Mucosa of descending colon (tissue), 3 donors: ENCODE results near the gene DSCAM. TPM values are rescaled to one million over a fixed set of nuclear protein-coding genes. Genes with fewer than 3 reads are reported as not detected.

ENCODE experiments used
- ATAC-seq: fragments of 200-7000 bp; cut with Tn5 transposase; one replicate; pipeline ENCODE4 v1.9.1; 2020; ENCODE audit warnings: mild to moderate bottlenecking, moderate library complexity
- DNase-seq, 3 donors: peaks; one replicate each; pipeline ENCODE4 v3.0.0-alpha.2; 2020
- H3K36me3 ChIP-seq: fragments of 200-600 bp; one replicate; pipeline ENCODE4 v1.8.0; 2021; ENCODE audit warnings: low read depth, mild to moderate bottlenecking
- H3K4me1 ChIP-seq: fragments of 200-600 bp; one replicate; pipeline ENCODE4 v1.8.0; 2021; ENCODE audit warnings: low read depth, mild to moderate bottlenecking
- H3K4me3 ChIP-seq: fragments of 200-600 bp; one replicate; pipeline ENCODE4 v1.8.0; 2021; ENCODE audit warnings: mild to moderate bottlenecking
- H3K9me3 ChIP-seq: fragments of 200-600 bp; one replicate; pipeline ENCODE4 v1.8.0; 2021; ENCODE audit warnings: mild to moderate bottlenecking
- intact Hi-C, 2 donors: fragments of 100-400 bp; cut with DNase I in 1 of 2; cut with micrococcal nuclease in 1 of 2; formaldehyde crosslinking; loops; one replicate each; pipeline versions ENCODE4 v1.11.0 to v1.11.1; 2022; cut with DNase I, micrococcal nuclease
- total RNA-seq, 3 donors: library from RNA; stranded (reverse); fragmentation: NEBNext Ultra II Directional in 2 of 3; extraction: Animal tissue kit (Norgen Biotek cat#: 25700) in 2 of 3; gene quantifications; one replicate each; pipeline versions ENCODE4 v1.2.1 to v1.2.4, GENCODE V29; 2021 to 2023
- TF ChIP-seq, protein P1 (sequence below): fragments of 200-600 bp; IDR thresholded peaks from one replicate; pipeline ENCODE4 v1.8.0; 2022; ENCODE audit warnings: antibody characterized with exemption, mild to moderate bottlenecking
- donor health status: DM: no; HTN: no; CAD: no; lungs with moderate emphysema.
- donor health status: DM: no; HTN: no; CAD: no.
- donor health status: DM: no; HTN: yes; CAD: no.

The DSCAM gene
- total RNA-seq, 3 donors from 2014 or later = 0.35 TPM; not detected in 2

DNA sequence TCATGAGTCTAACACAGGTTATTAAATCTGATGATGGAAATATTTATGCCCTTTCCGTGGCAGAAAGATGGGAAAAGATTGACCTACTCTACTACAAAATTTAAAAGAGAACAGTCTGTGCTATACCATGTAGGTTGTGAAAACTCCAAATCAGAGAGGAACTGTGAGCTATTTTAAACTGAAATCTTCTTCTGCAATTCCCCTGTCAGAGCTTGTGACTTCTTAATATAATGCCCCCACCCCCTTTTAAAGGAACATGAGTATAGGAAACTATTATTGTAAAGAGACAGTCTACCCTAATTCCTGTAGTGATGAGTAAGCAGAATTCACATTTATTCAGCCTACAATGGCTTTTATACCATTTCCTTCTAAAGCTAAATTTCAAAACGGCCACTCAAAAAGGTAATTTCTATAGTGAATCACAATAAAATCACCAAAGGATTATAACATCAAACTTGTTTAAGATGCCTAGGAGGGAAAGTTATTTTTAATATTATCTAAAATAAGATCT, 11.7 kb downstream of the DSCAM start:
- no peaks in the 10 kb centered on the region for H3K9me3 ChIP-seq
- H3K36me3 ChIP-seq = no peaks in the 10 kb centered on the region

DNA sequence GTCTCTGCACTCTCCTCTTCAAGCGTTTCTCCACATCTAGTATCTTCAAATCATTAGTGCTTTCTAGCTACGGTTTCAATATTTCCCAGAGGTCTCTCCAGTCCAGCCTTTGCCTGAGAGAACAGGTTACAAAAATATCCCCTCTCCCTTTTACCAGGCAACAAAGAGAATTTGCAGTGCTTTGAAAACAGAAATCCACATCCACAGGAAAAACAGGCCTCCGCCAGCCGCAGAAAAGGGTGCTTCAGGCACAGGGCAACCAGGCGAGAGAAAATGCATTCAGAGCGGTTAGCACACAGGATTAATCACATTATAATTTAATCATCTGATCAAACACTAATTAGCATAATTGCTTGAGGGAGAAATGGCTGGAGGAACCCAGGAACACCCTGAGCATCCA, 13.8 kb downstream of the DSCAM start:
- no peaks in the 10 kb centered on the region for H3K9me3 ChIP-seq
- H3K4me1 ChIP-seq = no peaks in the 10 kb centered on the region
- intact Hi-C loops = no loop called here
- H3K4me3 ChIP-seq = no peak overlapping the region
- no peak for ATAC-seq
- TF ChIP-seq, protein P1, sequence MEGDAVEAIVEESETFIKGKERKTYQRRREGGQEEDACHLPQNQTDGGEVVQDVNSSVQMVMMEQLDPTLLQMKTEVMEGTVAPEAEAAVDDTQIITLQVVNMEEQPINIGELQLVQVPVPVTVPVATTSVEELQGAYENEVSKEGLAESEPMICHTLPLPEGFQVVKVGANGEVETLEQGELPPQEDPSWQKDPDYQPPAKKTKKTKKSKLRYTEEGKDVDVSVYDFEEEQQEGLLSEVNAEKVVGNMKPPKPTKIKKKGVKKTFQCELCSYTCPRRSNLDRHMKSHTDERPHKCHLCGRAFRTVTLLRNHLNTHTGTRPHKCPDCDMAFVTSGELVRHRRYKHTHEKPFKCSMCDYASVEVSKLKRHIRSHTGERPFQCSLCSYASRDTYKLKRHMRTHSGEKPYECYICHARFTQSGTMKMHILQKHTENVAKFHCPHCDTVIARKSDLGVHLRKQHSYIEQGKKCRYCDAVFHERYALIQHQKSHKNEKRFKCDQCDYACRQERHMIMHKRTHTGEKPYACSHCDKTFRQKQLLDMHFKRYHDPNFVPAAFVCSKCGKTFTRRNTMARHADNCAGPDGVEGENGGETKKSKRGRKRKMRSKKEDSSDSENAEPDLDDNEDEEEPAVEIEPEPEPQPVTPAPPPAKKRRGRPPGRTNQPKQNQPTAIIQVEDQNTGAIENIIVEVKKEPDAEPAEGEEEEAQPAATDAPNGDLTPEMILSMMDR = no peak
- H3K36me3 ChIP-seq = no peaks in the 10 kb centered on the region
- DNase-seq = no peak

More for the DNA sequence above, 11.7 kb downstream of the DSCAM start:
- Histone ChIP-seq H3K4me1 (no peaks in the 10 kb centered on the region), H3K4me3 (no peak overlapping the region)
- TF ChIP-seq, protein P1 = no peak
- intact Hi-C loops = no loop called here
- no peak for DNase-seq
- ATAC-seq = no peak

DNA sequence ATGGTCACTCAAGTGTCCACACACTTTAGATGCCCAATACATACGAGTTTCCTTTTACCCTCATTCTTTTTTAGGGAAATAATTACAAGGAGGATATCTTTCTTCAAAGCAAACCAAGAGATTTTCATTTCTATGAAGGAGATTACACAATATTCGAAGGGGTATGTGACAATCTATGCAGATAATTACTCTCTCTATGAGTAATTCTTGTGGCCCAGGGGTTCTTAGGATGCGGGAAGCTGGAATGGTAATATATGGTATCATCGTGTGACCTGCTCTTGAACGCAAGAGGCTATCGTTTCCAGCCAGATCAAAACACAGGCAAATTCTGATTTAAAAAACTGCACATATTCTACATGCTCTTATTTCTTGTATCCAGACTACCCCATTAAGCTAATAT, 14.6 kb downstream of the DSCAM start:
- intact Hi-C loops = no loop called here
- ATAC-seq (no peak), DNase-seq (no peak)
- H3K4me1 ChIP-seq = no peaks in the 10 kb centered on the region
- H3K9me3 ChIP-seq = no peaks in the 10 kb centered on the region
- TF ChIP-seq, protein P1 = no peak
- H3K4me3 ChIP-seq = no peak overlapping the region
- no peaks in the 10 kb centered on the region for H3K36me3 ChIP-seq

DNA sequence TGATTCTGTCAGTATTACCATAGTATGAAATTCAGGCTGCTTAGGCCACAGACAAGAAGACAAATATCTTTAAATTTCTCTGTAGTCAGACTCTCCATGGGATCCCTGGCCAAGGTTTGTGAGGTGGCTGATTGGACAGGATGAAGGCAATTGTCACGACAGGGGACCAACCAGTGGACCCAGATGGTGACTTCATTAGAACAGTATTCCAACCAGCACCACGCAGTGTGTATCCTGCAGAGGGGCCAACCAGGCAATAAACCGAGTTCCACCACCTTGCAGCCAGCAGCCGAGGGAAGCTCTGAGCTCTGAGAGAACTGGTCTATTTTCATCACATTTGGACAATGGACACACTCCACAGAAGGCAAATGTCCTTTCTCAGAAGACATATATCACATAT, 16.1 kb downstream of the DSCAM start:
- intact Hi-C loops = no loop called here
- Histone ChIP-seq H3K4me1 (no peaks in the 10 kb centered on the region), H3K4me3 (no peak overlapping the region), H3K36me3 (no peaks in the 10 kb centered on the region), H3K9me3 (no peaks in the 10 kb centered on the region)
- DNase-seq = no peak
- TF ChIP-seq, protein P1 = no peak
- no peak for ATAC-seq

DNA sequence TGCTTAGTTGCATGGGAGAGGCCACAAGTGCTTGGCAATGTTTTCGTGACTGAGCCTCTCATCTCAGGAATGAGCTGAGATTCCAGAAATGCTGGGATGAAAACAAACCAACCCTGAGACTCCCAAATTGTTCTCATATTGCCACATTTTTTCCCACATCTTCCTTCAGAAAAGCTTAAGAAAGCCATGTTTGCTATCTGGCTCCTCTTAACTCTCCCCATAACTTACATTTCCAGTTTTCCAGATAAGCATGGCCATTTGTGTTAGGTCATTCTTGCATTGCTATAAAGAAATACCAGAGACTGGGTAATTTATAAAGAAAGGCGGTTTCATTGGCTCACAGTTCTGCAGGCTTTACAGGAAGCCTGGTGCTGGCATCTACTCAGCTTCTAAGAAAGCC, 17.2 kb downstream of the DSCAM start:
- ATAC-seq (no peak), DNase-seq (no peak)
- H3K36me3 ChIP-seq = no peaks in the 10 kb centered on the region
- intact Hi-C loops = no loop called here
- TF ChIP-seq, protein P1 = no peak
- no peak overlapping the region for H3K4me3 ChIP-seq
- no peaks in the 10 kb centered on the region for H3K9me3 ChIP-seq
- no peaks in the 10 kb centered on the region for H3K4me1 ChIP-seq

DNA sequence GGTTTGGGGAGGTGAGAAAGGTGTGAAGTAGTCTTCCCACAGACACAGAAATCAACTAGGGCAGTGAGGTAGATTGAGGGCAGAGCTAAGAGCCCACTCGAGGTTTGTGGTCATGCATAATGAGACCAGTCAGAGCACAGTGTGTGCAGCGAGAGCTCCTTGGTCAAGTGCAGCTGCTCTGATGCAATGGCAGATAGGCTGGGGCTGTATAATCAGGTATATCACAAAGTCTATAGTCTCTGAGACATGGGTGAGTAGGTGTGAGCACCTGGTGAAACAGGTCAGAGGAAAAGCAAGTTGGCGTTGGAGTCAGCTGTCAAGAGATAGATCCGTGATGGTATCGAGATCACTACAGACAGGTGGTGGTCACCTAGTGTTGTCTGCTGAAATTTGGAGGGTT, 17.6 kb downstream of the DSCAM start:
- DNase-seq (no peak), ATAC-seq (no peak)
- intact Hi-C loops = no loop called here
- TF ChIP-seq, protein P1 = no peak
- no peaks in the 10 kb centered on the region for H3K36me3 ChIP-seq
- no peaks in the 10 kb centered on the region for H3K4me1 ChIP-seq
- no peak overlapping the region for H3K4me3 ChIP-seq
- H3K9me3 ChIP-seq = no peaks in the 10 kb centered on the region
